HepG2 (cell line): ENCODE results near the gene IGFBP7. TPM values are rescaled to one million over a fixed set of nuclear protein-coding genes. Genes with fewer than 3 reads are reported as not detected.

ENCODE experiments used
- GLMP ChIP-seq: sonication (generic); formaldehyde crosslinking; IDR thresholded peaks from 2 replicates; pipeline ENCODE4 v1.9.0; 2021; ENCODE audit warnings: missing genetic modification reagents, mild to moderate bottlenecking, borderline replicate concordance
- NFYB ChIP-seq: sonication (generic); formaldehyde crosslinking; IDR thresholded peaks from 2 replicates; pipeline ENCODE4 v1.4.0; 2020; ENCODE audit warnings: missing genetic modification reagents
- PHF5A ChIP-seq: IDR thresholded peaks from one replicate; pipeline ENCODE4 v1.6.1; 2018; ENCODE audit warnings: low read depth, missing genetic modification reagents; ENCODE audit not compliant: unreplicated experiment
- ZBTB3 ChIP-seq: sonication (generic); formaldehyde crosslinking; IDR thresholded peaks from 2 replicates; pipeline ENCODE4 v1.4.0; 2020; ENCODE audit warnings: low read depth, mild to moderate bottlenecking, moderate library complexity, missing genetic modification reagents, borderline replicate concordance
- ZNF577 ChIP-seq: sonication (generic); formaldehyde crosslinking; IDR thresholded peaks from 2 replicates; pipeline ENCODE4 v1.4.0; 2020; ENCODE audit warnings: mild to moderate bottlenecking, low read depth, missing genetic modification reagents, borderline replicate concordance
- ZNF737 ChIP-seq: sonication (generic); formaldehyde crosslinking; IDR thresholded peaks from 2 replicates; pipeline ENCODE4 v1.5.0; 2020; ENCODE audit warnings: missing genetic modification reagents, mild to moderate bottlenecking, borderline replicate concordance
- polyA plus RNA-seq, 8 experiments: library from polyadenylated mRNA; depleted of rRNA in 3 of 8; stranded (reverse) in 7 of 8; unstranded in 1 of 8; fragments of >200 nt; fragmentation: Illumina TruSeq in 4 of 8; extraction: Trizol in 4 of 8; gene quantifications; 2 replicates each; pipeline versions ENCODE4 v1.2.1 to v1.2.3, GENCODE V29; 2011 to 2016; ENCODE audit warnings: low read depth in 4 of 8, missing spikeins in 1 of 8, mixed read lengths in 1 of 8; ENCODE audit not compliant: insufficient read depth in 1 of 8
- total RNA-seq, 5 experiments: library from RNA; depleted of rRNA; stranded (reverse); fragments of >200 nt; fragmentation: Illumina TruSeq; extraction: Trizol; gene quantifications; 2 replicates each; pipeline ENCODE4 v1.2.3, GENCODE V29; 2016; ENCODE audit warnings: low read depth in 1 of 5
- TF ChIP-seq, protein P1 (sequence below): sonication (generic); formaldehyde crosslinking; IDR thresholded peaks from 2 replicates; pipeline ENCODE4 v1.4.0; 2020; ENCODE audit warnings: mild to moderate bottlenecking, missing genetic modification reagents, borderline replicate concordance

Gene IGFBP7
- total and polyA plus RNA-seq, 2 of the 13 experiments (the other 11 are each of a cell fraction or from before 2014, with no cell fraction given): 1.1 to 1.3 TPM

DNA sequence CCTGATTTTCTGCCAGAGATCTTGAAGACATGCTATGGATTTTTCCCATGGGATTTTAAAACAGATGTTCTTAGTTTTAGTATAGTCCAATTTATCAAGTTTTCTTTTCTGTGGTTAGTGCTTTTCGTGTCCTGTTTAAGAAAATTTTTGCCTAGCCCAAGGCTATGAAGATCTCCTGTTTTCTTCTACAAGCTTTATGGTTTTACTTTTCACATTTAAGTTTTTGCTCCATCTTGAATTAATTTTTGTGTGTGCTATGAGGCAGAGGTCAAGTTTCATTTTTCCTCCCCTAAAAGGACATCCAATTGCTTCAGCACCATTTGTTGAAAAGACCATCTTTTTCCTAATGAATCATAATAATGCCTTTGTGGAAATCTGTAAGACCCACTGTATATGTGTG is 65.9 kb downstream of the IGFBP7 start (continued):
- TF ChIP-seq GLMP (CRISPR knock-in tag) (no peak), PHF5A (CRISPR knock-in tag) (no peak), ZNF577 (CRISPR knock-in tag) (no peak), ZBTB3 (CRISPR knock-in tag) (no peak), ZNF737 (CRISPR knock-in tag) (no peak), NFYB (CRISPR knock-in tag) (no peak)
- TF ChIP-seq, protein P1, sequence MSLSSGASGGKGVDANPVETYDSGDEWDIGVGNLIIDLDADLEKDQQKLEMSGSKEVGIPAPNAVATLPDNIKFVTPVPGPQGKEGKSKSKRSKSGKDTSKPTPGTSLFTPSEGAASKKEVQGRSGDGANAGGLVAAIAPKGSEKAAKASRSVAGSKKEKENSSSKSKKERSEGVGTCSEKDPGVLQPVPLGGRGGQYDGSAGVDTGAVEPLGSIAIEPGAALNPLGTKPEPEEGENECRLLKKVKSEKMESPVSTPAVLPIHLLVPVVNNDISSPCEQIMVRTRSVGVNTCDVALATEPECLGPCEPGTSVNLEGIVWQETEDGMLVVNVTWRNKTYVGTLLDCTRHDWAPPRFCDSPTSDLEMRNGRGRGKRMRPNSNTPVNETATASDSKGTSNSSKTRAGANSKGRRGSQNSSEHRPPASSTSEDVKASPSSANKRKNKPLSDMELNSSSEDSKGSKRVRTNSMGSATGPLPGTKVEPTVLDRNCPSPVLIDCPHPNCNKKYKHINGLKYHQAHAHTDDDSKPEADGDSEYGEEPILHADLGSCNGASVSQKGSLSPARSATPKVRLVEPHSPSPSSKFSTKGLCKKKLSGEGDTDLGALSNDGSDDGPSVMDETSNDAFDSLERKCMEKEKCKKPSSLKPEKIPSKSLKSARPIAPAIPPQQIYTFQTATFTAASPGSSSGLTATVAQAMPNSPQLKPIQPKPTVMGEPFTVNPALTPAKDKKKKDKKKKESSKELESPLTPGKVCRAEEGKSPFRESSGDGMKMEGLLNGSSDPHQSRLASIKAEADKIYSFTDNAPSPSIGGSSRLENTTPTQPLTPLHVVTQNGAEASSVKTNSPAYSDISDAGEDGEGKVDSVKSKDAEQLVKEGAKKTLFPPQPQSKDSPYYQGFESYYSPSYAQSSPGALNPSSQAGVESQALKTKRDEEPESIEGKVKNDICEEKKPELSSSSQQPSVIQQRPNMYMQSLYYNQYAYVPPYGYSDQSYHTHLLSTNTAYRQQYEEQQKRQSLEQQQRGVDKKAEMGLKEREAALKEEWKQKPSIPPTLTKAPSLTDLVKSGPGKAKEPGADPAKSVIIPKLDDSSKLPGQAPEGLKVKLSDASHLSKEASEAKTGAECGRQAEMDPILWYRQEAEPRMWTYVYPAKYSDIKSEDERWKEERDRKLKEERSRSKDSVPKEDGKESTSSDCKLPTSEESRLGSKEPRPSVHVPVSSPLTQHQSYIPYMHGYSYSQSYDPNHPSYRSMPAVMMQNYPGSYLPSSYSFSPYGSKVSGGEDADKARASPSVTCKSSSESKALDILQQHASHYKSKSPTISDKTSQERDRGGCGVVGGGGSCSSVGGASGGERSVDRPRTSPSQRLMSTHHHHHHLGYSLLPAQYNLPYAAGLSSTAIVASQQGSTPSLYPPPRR (CRISPR knock-in tag): no peak
